Measurements from ENCODE around the gene BARHL1. TPM values are rescaled to one million over a fixed set of nuclear protein-coding genes. Genes with fewer than 3 reads are reported as not detected.

Gene BARHL1
- total and polyA plus RNA-seq, 2 of the 4 experiments (the other 2 are of a cell fraction) = not detected

- Histone ChIP-seq H3K36me3 (ENCODE audit: control insufficient read depth, insufficient read depth, low read length) (peaks cover 30% of the 10 kb centered on the region), H4K20me1 (ENCODE audit: insufficient read depth, low read length) (no peaks in the 10 kb centered on the region), H2BK5ac (ENCODE audit: low read depth, low read length, poor library complexity, severe bottlenecking) (no peak overlapping the region), H3K79me1 (ENCODE audit: low read depth in 1 of 2, low read length in 2 of 2) (no peaks in the 10 kb centered on the region), H2AFZ (replicated peaks; ENCODE audit: low read length, poor library complexity) (no peak overlapping the region), H3K18ac (ENCODE audit: low read depth, low read length) (no peak overlapping the region), H3K9ac (ENCODE audit: low read depth, low read length) (no peak overlapping the region), H2AK9ac (replicated peaks; ENCODE audit: low read depth, low read length, poor library complexity) (no peak overlapping the region), H3K23ac (ENCODE audit: low read depth, low read length) (no peak overlapping the region), H3K9me1 (ENCODE audit: insufficient read depth, low read length) (no peaks in the 10 kb centered on the region), H4K91ac (ENCODE audit: insufficient read depth, low read depth, low read length) (no peak overlapping the region), H3K14ac (replicated peaks; ENCODE audit: low read depth, low read length) (no peak overlapping the region), H3K27me3 (ENCODE audit: control insufficient read depth, insufficient read depth, low read length) (no peaks in the 10 kb centered on the region), H2BK120ac (ENCODE audit: low read depth, low read length) (no peak overlapping the region), H3K27ac (ENCODE audit: insufficient read depth, low read length) (no peak overlapping the region), H2BK20ac (ENCODE audit: low read depth, low read length) (no peak overlapping the region), H4K5ac (ENCODE audit: low read depth, low read length) (no peak overlapping the region), H3K4me2 (ENCODE audit: low read depth, low read length) (no peak overlapping the region), H2AK5ac (ENCODE audit: low read depth, low read length) (no peak overlapping the region), H3K4me3 (ENCODE audit: insufficient read depth, low read depth, low read length) (no peak overlapping the region), H4K8ac (ENCODE audit: low read depth in 2 of 2, low read length in 2 of 2) (no peak overlapping the region), H3K56ac (ENCODE audit: extremely low read depth, insufficient read depth, low read length) (no peak overlapping the region), H3K4ac (ENCODE audit: low read depth, low read length) (no peak overlapping the region), H3K4me1 (ENCODE audit: control insufficient read depth, insufficient read depth, low read length) (peaks cover 5% of the 10 kb centered on the region), H2BK15ac (ENCODE audit: low read depth, low read length) (no peak overlapping the region), H3K9me3 (ENCODE audit: control insufficient read depth, insufficient read depth, low read length) (no peaks in the 10 kb centered on the region)
- ChIA-PET CTCF (no interaction called here), POLR2A (ENCODE audit: unreplicated experiment) (no interaction called here)
- no peak for TF ChIP-seq FOS (IDR thresholded peaks at IDR 0.05; ENCODE audit: low read depth, low read length)
- no peak for TF ChIP-seq ELK1 (IDR thresholded peaks at IDR 0.05; ENCODE audit: borderline replicate concordance, low read depth, low read length)
- TF ChIP-seq BHLHE40 (IDR thresholded peaks at IDR 0.05; ENCODE audit: low read depth, low read length) = no peak
- no peak for TF ChIP-seq MAFK (IDR thresholded peaks at IDR 0.05; ENCODE audit: low read depth, low read length)
- TF ChIP-seq CHD1 (IDR thresholded peaks at IDR 0.05; ENCODE audit: low read depth, low read length) = no peak
- TF ChIP-seq CEBPB (IDR thresholded peaks at IDR 0.05; ENCODE audit: low read depth, low read length) = no peak
- no peak for TF ChIP-seq NFE2L2 (IDR thresholded peaks at IDR 0.05; ENCODE audit: low read depth, low read length)
- no peak for TF ChIP-seq RCOR1 (IDR thresholded peaks at IDR 0.05; ENCODE audit: insufficient replicate concordance, low read length)
- no peak for TF ChIP-seq SMC3 (IDR thresholded peaks at IDR 0.05; ENCODE audit: low read depth, low read length)
- no peak for TF ChIP-seq POLR2A (IDR thresholded peaks at IDR 0.05; ENCODE audit: low read depth, low read length)
- TF ChIP-seq USF2 (IDR thresholded peaks at IDR 0.05; ENCODE audit: low read depth, low read length) = no peak
- no peak for TF ChIP-seq MXI1 (IDR thresholded peaks at IDR 0.05; ENCODE audit: borderline replicate concordance, low read depth, low read length)
- TF ChIP-seq, protein P1, sequence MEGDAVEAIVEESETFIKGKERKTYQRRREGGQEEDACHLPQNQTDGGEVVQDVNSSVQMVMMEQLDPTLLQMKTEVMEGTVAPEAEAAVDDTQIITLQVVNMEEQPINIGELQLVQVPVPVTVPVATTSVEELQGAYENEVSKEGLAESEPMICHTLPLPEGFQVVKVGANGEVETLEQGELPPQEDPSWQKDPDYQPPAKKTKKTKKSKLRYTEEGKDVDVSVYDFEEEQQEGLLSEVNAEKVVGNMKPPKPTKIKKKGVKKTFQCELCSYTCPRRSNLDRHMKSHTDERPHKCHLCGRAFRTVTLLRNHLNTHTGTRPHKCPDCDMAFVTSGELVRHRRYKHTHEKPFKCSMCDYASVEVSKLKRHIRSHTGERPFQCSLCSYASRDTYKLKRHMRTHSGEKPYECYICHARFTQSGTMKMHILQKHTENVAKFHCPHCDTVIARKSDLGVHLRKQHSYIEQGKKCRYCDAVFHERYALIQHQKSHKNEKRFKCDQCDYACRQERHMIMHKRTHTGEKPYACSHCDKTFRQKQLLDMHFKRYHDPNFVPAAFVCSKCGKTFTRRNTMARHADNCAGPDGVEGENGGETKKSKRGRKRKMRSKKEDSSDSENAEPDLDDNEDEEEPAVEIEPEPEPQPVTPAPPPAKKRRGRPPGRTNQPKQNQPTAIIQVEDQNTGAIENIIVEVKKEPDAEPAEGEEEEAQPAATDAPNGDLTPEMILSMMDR (conservative IDR thresholded peaks at IDR 0.05; ENCODE audit: low read depth, low read length) = no peak
- no peak for TF ChIP-seq RAD21 (IDR thresholded peaks at IDR 0.05; ENCODE audit: low read length)
- no peak for TF ChIP-seq MAZ (IDR thresholded peaks at IDR 0.05; ENCODE audit: borderline replicate concordance, low read depth, low read length)
- intact Hi-C loops (cut with micrococcal nuclease) = no loop called here
- in situ Hi-C loops (cut with MboI; ENCODE audit: low sequenced_read_pairs) = no loop called here
- WGBS, 2 experiments (ENCODE audit: extremely low coverage in 2 of 2, insufficient read length in 1 of 2) = 96% methylated on average over 8 of the region's 12 CpGs; no CpG with 5 or more reads in 1 of the 2 experiments
- no TSS peak for BruUV-seq (replicated peaks)
- dilution Hi-C loops (cut with HindIII; ENCODE audit: low sequenced_read_pairs, unreplicated experiment) = no loop called here
- DNase-seq = no peak
- ATAC-seq (ENCODE audit: low read depth) = no peak
Observed at GRCh38 chr9:132637801-132638200, 55.4 kb downstream of the BARHL1 start.

Data from IMR-90 (cell line).